GM12872 (cell line): ENCODE measurements around the gene TXNRD2.

Experiments
- TF ChIP-seq, protein P1 (sequence below): IDR thresholded peaks from 3 replicates; pipeline ENCODE4 v1.5.1; 2011; ENCODE audit warnings: low read depth, mild to moderate bottlenecking, low read length, moderate library complexity; ENCODE audit not compliant: insufficient read depth

TXNRD2 gene

DNA sequence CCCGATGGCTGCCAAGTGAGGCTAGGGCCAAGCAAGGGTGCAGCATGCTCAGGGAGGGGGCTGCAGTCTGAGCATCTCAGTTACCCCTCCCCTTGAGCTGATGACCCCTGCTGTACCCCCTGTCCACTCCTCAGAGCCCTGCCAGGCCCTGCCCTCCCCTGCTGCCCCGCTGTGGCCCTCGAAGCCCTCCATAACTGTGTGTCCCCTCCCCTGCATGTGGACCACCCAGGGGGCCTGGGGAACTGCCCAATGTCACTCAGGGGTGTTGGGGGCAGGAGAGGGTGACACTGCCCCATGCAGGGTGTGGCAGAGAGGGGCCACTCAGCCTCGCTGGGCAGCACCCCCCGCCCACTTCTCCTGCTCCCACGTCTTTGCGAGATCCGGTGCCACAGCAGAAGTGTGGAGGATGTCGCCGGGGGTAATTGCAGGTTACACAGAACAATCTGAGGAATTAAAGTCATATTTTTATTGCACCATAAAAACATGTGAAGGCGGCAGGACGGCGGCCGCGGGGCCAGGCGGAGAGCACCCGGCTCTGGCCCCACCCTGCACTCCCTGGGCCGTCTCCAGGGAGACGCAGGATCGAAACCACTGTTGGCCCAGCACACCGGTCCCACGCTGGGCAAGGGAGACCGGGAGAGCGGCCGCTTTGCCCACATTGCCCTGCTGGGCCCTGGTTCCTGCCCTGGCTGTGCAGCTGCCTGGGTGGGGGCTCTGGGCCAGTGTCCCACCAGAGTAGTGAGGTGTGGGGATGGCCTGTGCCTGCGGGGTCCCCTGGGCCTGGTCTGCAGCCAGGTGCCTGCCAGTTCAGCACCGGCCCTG is 68.3 kb downstream of the TXNRD2 start:
- TF ChIP-seq, protein P1, sequence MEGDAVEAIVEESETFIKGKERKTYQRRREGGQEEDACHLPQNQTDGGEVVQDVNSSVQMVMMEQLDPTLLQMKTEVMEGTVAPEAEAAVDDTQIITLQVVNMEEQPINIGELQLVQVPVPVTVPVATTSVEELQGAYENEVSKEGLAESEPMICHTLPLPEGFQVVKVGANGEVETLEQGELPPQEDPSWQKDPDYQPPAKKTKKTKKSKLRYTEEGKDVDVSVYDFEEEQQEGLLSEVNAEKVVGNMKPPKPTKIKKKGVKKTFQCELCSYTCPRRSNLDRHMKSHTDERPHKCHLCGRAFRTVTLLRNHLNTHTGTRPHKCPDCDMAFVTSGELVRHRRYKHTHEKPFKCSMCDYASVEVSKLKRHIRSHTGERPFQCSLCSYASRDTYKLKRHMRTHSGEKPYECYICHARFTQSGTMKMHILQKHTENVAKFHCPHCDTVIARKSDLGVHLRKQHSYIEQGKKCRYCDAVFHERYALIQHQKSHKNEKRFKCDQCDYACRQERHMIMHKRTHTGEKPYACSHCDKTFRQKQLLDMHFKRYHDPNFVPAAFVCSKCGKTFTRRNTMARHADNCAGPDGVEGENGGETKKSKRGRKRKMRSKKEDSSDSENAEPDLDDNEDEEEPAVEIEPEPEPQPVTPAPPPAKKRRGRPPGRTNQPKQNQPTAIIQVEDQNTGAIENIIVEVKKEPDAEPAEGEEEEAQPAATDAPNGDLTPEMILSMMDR = no peak

DNA sequence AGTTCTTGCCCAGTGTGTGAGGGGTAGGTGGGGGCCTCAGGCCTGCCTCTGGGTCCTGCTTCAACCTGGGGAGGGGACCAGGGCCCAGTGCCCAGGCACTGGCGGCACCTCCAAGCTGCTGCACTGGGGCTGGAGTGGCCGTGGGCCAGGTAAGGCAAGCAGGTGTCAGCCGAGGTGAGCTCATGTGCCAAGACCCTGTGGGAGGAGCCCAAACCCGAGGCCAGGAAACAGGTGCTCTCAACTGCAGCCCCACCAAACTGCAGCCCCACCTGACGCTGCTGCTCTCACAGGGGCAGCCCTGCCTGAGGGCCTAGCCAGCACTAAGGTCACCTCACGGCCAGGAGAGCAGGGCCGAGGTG is 68.9 kb downstream of the TXNRD2 start:
- TF ChIP-seq, protein P1 = no peak

DNA sequence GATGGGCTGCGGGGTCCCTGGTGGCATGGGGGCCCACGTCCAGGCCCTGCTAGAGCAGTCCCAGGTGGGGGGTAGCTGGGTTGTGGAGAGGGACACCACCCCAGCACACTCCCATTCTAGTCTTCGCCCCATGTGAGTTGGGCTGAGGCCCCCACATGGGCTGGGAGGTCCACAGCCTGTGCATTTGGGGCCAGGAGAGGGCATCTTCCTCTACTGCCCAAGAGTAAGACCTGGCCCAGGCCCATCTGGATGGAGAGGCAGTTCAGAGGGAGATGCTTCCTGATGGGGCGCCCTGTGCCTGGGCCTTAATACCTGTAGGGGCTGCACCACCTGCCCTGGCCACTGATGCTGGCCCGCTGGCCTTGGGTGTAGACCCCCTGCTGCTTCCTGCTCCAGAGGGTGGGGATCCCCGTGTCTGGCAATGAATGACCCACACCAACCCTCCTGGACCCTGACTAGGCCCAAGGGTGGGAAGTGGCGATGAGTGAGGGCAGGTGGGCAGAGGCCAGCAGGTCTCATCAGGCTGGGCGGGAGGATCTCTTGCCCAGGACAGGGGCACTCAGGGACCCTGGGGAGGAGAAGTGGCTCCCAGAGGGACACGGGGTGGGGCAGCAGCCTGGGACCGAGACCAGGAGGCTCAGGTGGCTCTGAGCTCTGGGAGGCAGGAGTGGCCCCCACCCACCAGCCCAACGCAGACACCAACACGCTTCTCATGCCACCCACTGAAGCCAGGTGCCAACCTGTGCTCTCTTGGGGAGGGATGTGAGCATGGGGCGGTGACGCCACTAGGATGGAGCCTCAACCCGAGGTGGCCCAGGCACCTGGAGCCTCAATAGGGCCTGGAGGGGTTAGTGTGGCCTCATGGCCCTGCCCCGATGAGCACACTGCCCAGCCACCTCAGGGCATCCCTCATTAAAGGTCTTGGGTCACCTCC is 69.5 kb downstream of the TXNRD2 start:
- TF ChIP-seq, protein P1 = no peak

DNA sequence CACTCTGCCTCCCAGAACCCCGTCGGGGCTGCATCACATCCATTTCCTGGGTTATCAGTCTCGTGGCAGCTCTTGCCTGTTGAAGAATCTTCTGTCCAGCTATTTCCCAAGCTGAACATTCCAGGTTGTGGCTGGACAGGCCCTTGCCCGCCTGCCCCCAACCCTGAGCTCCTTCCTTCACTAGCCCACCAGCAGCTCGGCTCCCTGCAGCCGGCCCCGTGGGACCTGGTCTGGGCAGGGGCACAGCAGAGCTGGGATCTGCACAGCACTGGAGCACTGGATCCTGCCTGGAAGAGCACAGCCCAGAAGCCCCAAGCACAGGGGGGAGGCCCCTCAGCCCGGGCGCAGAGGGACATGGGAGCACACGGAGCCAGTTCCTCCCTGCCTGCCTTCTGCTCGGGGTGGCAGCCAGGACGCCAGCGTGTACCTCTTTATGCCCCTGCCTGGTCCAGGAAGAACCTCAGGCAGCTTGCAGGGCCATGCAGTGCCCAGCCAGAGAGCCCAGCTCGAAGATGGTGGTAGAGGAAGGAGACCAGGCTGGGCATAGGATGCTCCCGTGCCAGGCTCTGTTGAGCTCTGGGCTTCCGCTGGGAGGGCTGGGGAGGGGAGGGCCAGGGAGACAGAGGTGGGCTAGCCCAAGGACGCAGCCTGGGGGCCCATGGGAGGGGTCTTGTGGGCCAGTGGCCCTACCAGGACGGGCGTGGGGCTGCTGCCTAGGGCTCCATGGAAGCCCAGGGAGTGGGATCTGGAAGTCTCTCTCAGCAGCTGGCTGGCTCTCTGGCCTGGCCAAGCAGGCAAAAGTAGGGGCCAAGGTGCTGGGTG is 70.4 kb downstream of the TXNRD2 start:
- TF ChIP-seq, protein P1 = no peak

DNA sequence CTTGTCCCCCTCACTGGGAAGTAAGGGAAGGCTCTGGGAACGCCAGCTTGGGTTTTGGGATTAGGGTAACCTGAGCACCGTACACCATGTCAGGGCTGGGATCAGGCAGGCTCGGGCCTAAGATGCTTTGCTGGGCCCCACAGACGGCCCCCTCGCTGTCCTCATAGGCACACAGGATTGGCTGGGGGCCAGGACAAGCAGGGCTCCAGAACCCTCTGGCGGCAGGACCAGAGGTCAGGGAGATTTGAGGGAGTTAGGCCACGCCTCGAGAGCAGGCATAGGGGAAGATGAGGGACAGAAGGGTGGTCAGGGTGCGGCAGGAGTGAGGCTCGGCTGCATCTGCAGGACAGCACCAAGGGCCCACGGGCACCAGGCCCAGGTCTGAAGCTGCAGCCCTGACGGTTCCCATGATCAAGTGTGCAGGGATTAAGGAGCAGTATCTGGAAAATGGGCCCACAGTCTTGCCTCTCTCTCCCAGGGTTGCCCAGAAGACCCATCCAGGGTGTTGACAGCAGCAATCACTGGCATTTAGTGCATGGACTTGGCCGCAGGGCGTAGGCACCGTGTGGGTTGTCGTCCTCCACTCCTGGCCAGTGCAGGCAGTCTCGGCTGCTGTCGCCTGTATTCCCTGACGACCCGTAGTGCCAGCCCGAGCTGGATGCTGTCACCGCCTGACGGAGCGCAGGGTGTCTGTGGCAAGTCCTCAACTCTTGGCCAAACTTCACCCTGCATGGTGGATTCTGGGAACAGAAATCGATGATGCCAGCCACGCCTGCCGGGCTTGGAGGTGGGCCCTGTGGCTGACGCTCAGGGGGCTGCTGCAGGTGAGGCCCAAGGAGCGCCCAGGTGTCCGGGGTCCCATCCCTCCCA is 71.2 kb downstream of the TXNRD2 start:
- TF ChIP-seq, protein P1 = no peak

DNA sequence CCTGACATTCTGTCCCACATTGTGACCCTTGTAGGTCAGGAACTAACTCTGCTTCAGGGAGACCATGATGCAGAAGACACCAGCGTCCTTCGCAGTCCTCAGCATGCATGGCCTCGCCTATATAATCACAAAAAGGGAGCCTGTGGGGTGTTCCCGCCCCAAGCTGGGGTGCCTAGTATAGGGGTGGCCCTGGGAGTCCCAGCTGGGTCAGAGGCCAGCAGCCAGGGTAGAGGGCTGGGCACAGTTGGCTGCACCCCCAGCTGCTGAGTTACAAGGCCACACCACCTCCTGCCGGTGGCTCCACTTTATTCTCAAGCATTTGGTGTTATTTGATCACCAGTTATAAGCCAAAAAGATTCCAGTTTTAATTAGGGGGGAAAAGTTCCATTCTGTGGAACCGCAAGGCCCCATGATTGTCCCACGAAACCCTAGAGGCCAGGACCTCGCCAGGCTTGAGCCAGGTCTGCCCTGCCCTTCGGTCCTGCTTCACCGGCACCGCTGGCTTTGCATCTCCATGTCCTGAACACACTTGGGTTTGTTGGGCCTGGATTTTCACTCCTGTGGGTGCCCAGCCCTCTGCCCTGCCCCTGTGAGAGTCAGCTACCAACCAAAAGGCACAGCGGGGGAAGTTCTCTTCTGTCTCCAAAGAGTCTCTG is 72.0 kb downstream of the TXNRD2 start:
- TF ChIP-seq, protein P1 = no peak
